NT2/D1 (cell line): ENCODE results near the gene CPEB3.

Experiments
- DNase-seq: peaks from one replicate; pipeline ENCODE4 v3.0.0-alpha.2; 2011; ENCODE audit warnings: low read depth, low spot score
- H3K27me3 ChIP-seq: 2 replicates; pipeline ENCODE4 v1.6.0; 2011; ENCODE audit warnings: mild to moderate bottlenecking; ENCODE audit not compliant: insufficient read length, insufficient read depth
- H3K36me3 ChIP-seq: 2 replicates; pipeline ENCODE4 v1.6.1; 2011; ENCODE audit warnings: mild to moderate bottlenecking, low read length, mixed read lengths; ENCODE audit not compliant: insufficient read depth, insufficient read length
- H3K4me1 ChIP-seq: 2 replicates; pipeline ENCODE4 v1.5.1; 2011; ENCODE audit not compliant: insufficient read depth, insufficient read length
- H3K4me3 ChIP-seq: 2 replicates; pipeline ENCODE4 v1.5.1; 2011; ENCODE audit warnings: low read depth; ENCODE audit not compliant: insufficient read length
- H3K9ac ChIP-seq: 2 replicates; pipeline ENCODE4 v1.6.0; 2011; ENCODE audit warnings: low read depth; ENCODE audit not compliant: insufficient read length
- H3K9me3 ChIP-seq: 2 replicates; pipeline ENCODE4 v1.5.1; 2011; ENCODE audit warnings: mild to moderate bottlenecking, low read length; ENCODE audit not compliant: insufficient read depth
- SUZ12 ChIP-seq: IDR thresholded peaks from 2 replicates; pipeline ENCODE4 v1.6.1; 2011; ENCODE audit not compliant: insufficient read length, insufficient read depth; ENCODE audit errors: extremely low read depth
- YY1 ChIP-seq: IDR thresholded peaks from 2 replicates; pipeline ENCODE4 v1.6.1; 2011; ENCODE audit not compliant: insufficient read length, insufficient read depth
- ZNF274 ChIP-seq: IDR thresholded peaks from 2 replicates; pipeline ENCODE4 v1.6.1; 2011; ENCODE audit warnings: mild to moderate bottlenecking, low read depth, low read length

Gene CPEB3

GRCh38 chr10:92309272-92309671, 18.4 kb upstream of the CPEB3 start:
- Histone ChIP-seq H3K9me3 (no peaks in the 10 kb centered on the region), H3K9ac (no peak overlapping the region), H3K4me3 (no peak overlapping the region), H3K36me3 (peaks cover 11% of the 10 kb centered on the region), H3K4me1 (no peaks in the 10 kb centered on the region), H3K27me3 (no peaks in the 10 kb centered on the region)
- DNase-seq: no peak
- TF ChIP-seq ZNF274 (no peak), SUZ12 (no peak), YY1 (no peak)

- Histone ChIP-seq H3K27me3 (no peaks in the 10 kb centered on the region), H3K9ac (no peak overlapping the region), H3K9me3 (no peaks in the 10 kb centered on the region), H3K4me1 (no peaks in the 10 kb centered on the region), H3K4me3 (no peak overlapping the region), H3K36me3 (peaks cover 7% of the 10 kb centered on the region)
- TF ChIP-seq YY1: no peak
- no peak for TF ChIP-seq SUZ12
- TF ChIP-seq ZNF274: no peak
- DNase-seq: no peak
Measured at GRCh38 chr10:92305133-92306072, 14.5 kb upstream of the CPEB3 start.

DNA sequence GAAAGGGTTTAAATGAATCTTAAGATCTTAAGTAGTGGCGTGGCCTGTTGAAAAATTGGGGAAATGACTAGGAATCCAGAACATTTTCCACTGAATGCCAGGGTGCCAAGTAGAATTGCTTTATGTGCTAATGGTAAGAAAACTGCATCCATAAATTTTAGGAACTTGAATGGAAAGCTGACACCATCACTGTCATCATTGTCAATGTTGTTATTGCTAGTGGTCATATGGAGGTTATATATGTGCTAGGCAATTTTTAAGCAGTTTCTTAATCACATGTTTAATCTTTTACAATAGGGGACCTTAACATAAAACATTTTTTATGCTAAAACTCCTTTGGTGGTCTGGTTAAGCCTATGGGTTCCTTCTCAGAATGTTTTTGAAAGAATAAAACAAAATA, 13.2 kb upstream of the CPEB3 start:
- H3K27me3 ChIP-seq: no peaks in the 10 kb centered on the region
- H3K4me3 ChIP-seq: no peak overlapping the region
- TF ChIP-seq SUZ12: no peak
- no peak for TF ChIP-seq ZNF274
- no peak for TF ChIP-seq YY1
- no peak overlapping the region for H3K9ac ChIP-seq
- H3K9me3 ChIP-seq: no peaks in the 10 kb centered on the region
- no peak for DNase-seq
- no peaks in the 10 kb centered on the region for H3K4me1 ChIP-seq
- peaks cover 9% of the 10 kb centered on the region for H3K36me3 ChIP-seq

DNA sequence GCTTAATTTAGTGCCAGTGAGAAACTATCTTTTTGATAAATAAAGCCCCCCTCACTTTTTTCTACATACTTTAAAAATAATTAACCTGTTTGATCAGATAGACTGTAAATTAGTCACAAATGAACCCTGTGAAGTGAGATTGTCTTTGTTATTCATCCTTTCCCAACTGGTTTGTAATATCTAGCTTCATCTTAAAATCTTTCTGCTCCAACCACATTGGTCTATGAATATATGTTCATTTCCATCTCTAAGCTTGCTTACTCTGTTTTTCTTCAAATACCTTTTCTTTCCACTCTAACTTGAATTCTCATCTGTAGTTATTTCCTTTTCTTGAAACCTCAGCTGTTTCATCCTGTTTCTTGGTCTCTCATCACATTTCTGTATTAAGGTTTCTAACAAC, 12.2 kb upstream of the CPEB3 start:
- TF ChIP-seq SUZ12 (no peak), ZNF274 (no peak), YY1 (no peak)
- Histone ChIP-seq H3K4me1 (no peaks in the 10 kb centered on the region), H3K27me3 (no peaks in the 10 kb centered on the region), H3K9ac (no peak overlapping the region), H3K9me3 (no peaks in the 10 kb centered on the region), H3K36me3 (peaks cover 12% of the 10 kb centered on the region), H3K4me3 (no peak overlapping the region)
- no peak for DNase-seq

DNA sequence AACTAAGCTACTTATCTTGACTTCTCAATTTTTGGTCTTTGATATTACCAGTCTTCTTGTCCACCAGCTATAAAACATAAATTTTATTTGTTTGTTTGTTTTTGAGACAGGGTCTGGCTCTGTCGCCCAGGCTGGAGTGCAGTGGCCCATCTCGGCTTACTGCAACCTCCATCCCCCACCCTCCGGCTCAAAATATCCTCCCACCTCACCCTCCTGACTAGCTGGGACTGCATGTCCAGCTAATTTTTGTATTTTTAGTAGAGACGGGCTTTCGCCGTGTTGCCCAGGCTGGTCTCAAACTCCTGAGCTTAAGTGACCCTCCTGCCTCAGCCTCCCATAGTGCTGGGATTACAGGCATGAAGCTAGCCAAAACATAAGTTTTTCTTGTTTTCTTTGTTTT, 7.6 kb upstream of the CPEB3 start:
- Histone ChIP-seq H3K9ac (no peak overlapping the region), H3K4me1 (no peaks in the 10 kb centered on the region), H3K9me3 (no peaks in the 10 kb centered on the region), H3K27me3 (no peaks in the 10 kb centered on the region), H3K36me3 (peaks cover 22% of the 10 kb centered on the region), H3K4me3 (no peak overlapping the region)
- DNase-seq: no peak
- no peak for TF ChIP-seq ZNF274
- TF ChIP-seq YY1: no peak

DNA sequence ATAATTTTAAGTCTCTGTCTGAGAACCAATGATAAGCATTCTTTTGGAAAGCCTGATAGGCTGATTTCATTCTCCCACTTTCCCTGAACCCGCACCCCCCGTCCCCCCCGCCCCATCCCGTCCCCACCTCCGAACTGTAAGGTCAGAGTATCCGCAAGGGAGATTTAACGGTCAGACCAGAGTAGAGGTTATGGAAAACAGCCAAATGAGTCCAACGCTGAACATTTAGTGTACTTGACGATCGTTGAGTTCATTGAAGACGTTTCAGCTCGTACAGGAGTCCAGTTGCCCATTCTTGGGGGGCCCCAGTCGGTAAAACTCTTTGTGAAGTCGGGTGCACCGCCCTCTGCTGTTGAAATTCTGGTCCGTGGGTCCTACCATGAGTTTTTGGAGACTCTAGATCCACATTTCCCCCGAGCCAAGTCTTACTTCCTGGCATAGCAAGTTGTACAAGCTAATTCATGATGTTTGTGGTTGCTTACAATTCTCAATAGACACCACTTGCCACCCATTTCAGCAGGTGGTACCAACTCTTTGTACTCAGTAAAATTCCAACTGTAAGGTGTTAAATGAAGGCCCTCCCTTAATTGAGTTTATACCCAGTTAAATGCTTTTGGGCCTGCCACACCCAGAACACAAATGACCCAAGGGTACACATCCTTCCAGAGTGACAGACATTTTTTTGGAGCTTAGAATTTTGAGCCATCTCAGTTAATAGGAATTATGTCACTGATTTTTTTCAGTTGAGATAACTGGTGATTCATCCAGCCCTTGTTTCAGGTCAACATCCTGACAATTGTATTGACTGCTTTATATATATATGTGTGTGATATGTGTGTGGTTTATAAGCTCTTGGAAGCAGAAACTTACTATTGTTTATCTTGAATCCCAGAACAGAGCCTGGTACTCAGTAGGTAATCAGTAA, 1.3 kb upstream of the CPEB3 start:
- peak overlapping the region; percentile 92 for H3K4me3 ChIP-seq
- H3K36me3 ChIP-seq: peaks cover 17% of the 10 kb centered on the region
- no peaks in the 10 kb centered on the region for H3K27me3 ChIP-seq
- peak overlapping the region; percentile 51 for H3K9ac ChIP-seq
- TF ChIP-seq YY1: no peak
- no peak for TF ChIP-seq SUZ12
- TF ChIP-seq ZNF274: no peak
- no peaks in the 10 kb centered on the region for H3K9me3 ChIP-seq
- DNase-seq: no peak
- no peaks in the 10 kb centered on the region for H3K4me1 ChIP-seq

GRCh38 chr10:92291616-92291865, 663 bp upstream of the CPEB3 start:
- H3K9me3 ChIP-seq: no peaks in the 10 kb centered on the region
- no peaks in the 10 kb centered on the region for H3K4me1 ChIP-seq
- peaks cover 16% of the 10 kb centered on the region for H3K36me3 ChIP-seq
- TF ChIP-seq SUZ12 (no peak), YY1 (no peak), ZNF274 (no peak)
- H3K27me3 ChIP-seq: no peaks in the 10 kb centered on the region
- no peak for DNase-seq
- H3K4me3 ChIP-seq: peak overlapping the region; percentile 92
- H3K9ac ChIP-seq: peak overlapping the region; percentile 91
